ENCODE measurements around the gene IKZF3. TPM values are rescaled to one million over a fixed set of nuclear protein-coding genes. Genes with fewer than 3 reads are reported as not detected.

IKZF3 gene
- total and polyA plus RNA-seq, 10 of the 15 experiments (the other 5 are each of a cell fraction or from before 2014, with no cell fraction given), result 5.5 to 98.2 (median 47.6) TPM

- no peak for TF ChIP-seq CBX5 (IDR thresholded peaks at IDR 0.05; ENCODE audit: low read depth)
Observed at GRCh38 chr17:39739885-39740356, 124.2 kb downstream of the IKZF3 start (continued).

GRCh38 chr17:39738983-39739884, 124.9 kb downstream of the IKZF3 start:
- intact Hi-C loops (cut with micrococcal nuclease; ENCODE audit: unreplicated experiment), result no loop called here
- SMC1A ChIA-PET (ENCODE audit: uncharacterized antibody, unreplicated experiment), result no interaction called here
- no peak for TF ChIP-seq ZNF217 (IDR thresholded peaks at IDR 0.05)
- no peak for TF ChIP-seq TARDBP (IDR thresholded peaks at IDR 0.05; ENCODE audit: borderline replicate concordance)
- peak; percentile 28; the same call in 1 of the 2 replicates for TF ChIP-seq EED (IDR thresholded peaks at IDR 0.05; ENCODE audit: low read depth)
- 0 out of 3 replicates have a peak, but pooled peaks of 1 of the 2 experiments have one; percentile 0 for TF ChIP-seq EGR1 (IDR thresholded peaks at IDR 0.05; ENCODE audit: borderline replicate concordance in 1 of 2, low read depth in 2 of 2, low read length in 2 of 2)
- TF ChIP-seq SREBF1 (IDR thresholded peaks at IDR 0.05; ENCODE audit: low read length), result no peak
- no peak for TF ChIP-seq NBN (IDR thresholded peaks at IDR 0.05)
- TF ChIP-seq TCF12 (IDR thresholded peaks at IDR 0.05; ENCODE audit: low read depth, low read length), result no peak
- no peaks in the 10 kb centered on the region for H3K79me2 ChIP-seq (ENCODE audit: control insufficient read depth, insufficient read depth, low read length)
- BruUV-seq (replicated peaks), result no TSS peak
- H3K9ac ChIP-seq (ENCODE audit: control insufficient read depth, insufficient read depth, low read length), result no peak overlapping the region
- peak overlapping the region; percentile 62; the same call in 1 of the 2 replicates for H3K4me2 ChIP-seq (ENCODE audit: control insufficient read depth, insufficient read depth)
- 29% methylated on average over 32 of the region's 32 CpGs for WGBS (ENCODE audit: insufficient coverage, insufficient replicate concordance, low lambda C conversion rate, missing lambda C conversion rate)
- peaks cover 0 to 2% of the 10 kb centered on the region in 2 experiments; a peak in 2 of 4 replicates for H3K27me3 ChIP-seq (replicated peaks in 1 of 2; ENCODE audit: control insufficient read depth in 2 of 2, insufficient read depth in 2 of 2, low read length in 1 of 2)
- H3K36me3 ChIP-seq (ENCODE audit: control insufficient read depth in 2 of 2, insufficient read depth in 2 of 2, low read length in 1 of 2), result no peaks in the 10 kb centered on the region
- peak; percentile 49 for FAIRE-seq
- POLR2A ChIA-PET, result no interaction called here
- H4K20me1 ChIP-seq (ENCODE audit: control insufficient read depth, insufficient read depth), result no peaks in the 10 kb centered on the region
- in situ Hi-C loops (cut with MboI), result no loop called here
- RAD21 ChIA-PET (ENCODE audit: unreplicated experiment), result interaction anchor here (0.5 to 1.0 kb wide), 2 partner anchors 10 to 351 kb away, joined by 3 to 4 read pairs; no protein-coding TSS in a partner anchor
- DNase-seq (ENCODE audit: low read depth, low spot score), result no peak
- no peaks in the 10 kb centered on the region for H3K9me3 ChIP-seq (replicated peaks; ENCODE audit: control insufficient read depth, insufficient read depth, low read length)
- peak overlapping the region; percentile 41; the same call in 1 of the 2 replicates for H3K4me3 ChIP-seq
- ATAC-seq, result peak; percentile 8
- no peak overlapping the region for H3K27ac ChIP-seq (ENCODE audit: control insufficient read depth, insufficient read depth)
- H2AFZ ChIP-seq (ENCODE audit: control insufficient read depth, low read depth, low read length), result peak overlapping the region; percentile 52
- CTCF ChIA-PET, result interaction anchor here (0.6 to 1.0 kb wide), 4 partner anchors 9 to 116 kb away, joined by 3 to 7 read pairs (median 3); partner anchors contain the start of gene MIEN1
- H3K4me1 ChIP-seq (ENCODE audit: control insufficient read depth, insufficient read depth, low read length), result peaks cover 10% of the 10 kb centered on the region
